Neural progenitor cell (in vitro differentiated cells): Measurements from ENCODE around the gene MPP4. TPM values are rescaled to one million over a fixed set of nuclear protein-coding genes. Genes with fewer than 3 reads are reported as not detected.

ENCODE experiments used
- DNase-seq: peaks from one replicate; pipeline ENCODE4 v3.0.0-alpha.2; 2016; ENCODE audit warnings: low spot score
- H2AFZ ChIP-seq: fragments of 200-600 bp; sonication (generic); replicated peaks from 2 replicates; pipeline ENCODE4 v1.6.1; 2016; ENCODE audit warnings: antibody characterized with exemption
- H3F3A ChIP-seq: fragments of 200-600 bp; sonication (generic); 2 replicates; pipeline ENCODE4 v1.6.1; 2016; ENCODE audit warnings: antibody characterized with exemption, low read depth
- H3K27ac ChIP-seq: fragments of 200-600 bp; sonication (generic); 2 replicates; pipeline ENCODE4 v1.5.1; 2016; ENCODE audit warnings: mild to moderate bottlenecking
- H3K27me3 ChIP-seq: fragments of 200-600 bp; sonication (generic); 2 replicates; pipeline ENCODE4 v1.6.1; 2016; ENCODE audit warnings: mild to moderate bottlenecking, moderate library complexity
- H3K36me3 ChIP-seq: fragments of 200-600 bp; sonication (generic); 2 replicates; pipeline ENCODE4 v1.5.1; 2016
- H3K4me1 ChIP-seq: fragments of 200-600 bp; sonication (generic); 2 replicates; pipeline ENCODE4 v1.6.1; 2016; ENCODE audit warnings: mixed run types
- H3K4me2 ChIP-seq: fragments of 200-600 bp; sonication (generic); 2 replicates; pipeline ENCODE4 v1.6.1; 2016
- H3K4me3 ChIP-seq: fragments of 200-600 bp; sonication (generic); 2 replicates; pipeline ENCODE4 v1.5.1; 2016
- H3K79me2 ChIP-seq: fragments of 200-600 bp; sonication (generic); 2 replicates; pipeline ENCODE4 v1.6.1; 2016; ENCODE audit warnings: low read depth
- H3K9ac ChIP-seq: fragments of 200-600 bp; sonication (generic); 2 replicates; pipeline ENCODE4 v1.6.1; 2016
- H3K9me3 ChIP-seq: fragments of 200-600 bp; sonication (generic); 2 replicates; pipeline ENCODE4 v1.5.1; 2016; ENCODE audit warnings: low read depth
- H4K20me1 ChIP-seq: fragments of 200-600 bp; sonication (generic); 2 replicates; pipeline ENCODE4 v1.6.1; 2016; ENCODE audit warnings: low read depth
- H3K27ac Mint-ChIP-seq: 3 replicates; pipeline ENCODE4 v1.8.0; 2021; ENCODE audit warnings: mixed read lengths
- H3K27me3 Mint-ChIP-seq: 2 replicates; pipeline ENCODE4 v1.8.0; 2022; ENCODE audit warnings: low read depth, mild to moderate bottlenecking, inconsistent platforms, moderate library complexity, mixed read lengths; ENCODE audit not compliant: insufficient read depth
- H3K36me3 Mint-ChIP-seq: 3 replicates; pipeline ENCODE4 v1.8.0; 2021; ENCODE audit warnings: mixed read lengths
- H3K4me1 Mint-ChIP-seq: 3 replicates; pipeline ENCODE4 v1.8.0; 2021; ENCODE audit warnings: mixed read lengths
- H3K4me3 Mint-ChIP-seq: 3 replicates; pipeline ENCODE4 v1.8.0; 2021; ENCODE audit warnings: mild to moderate bottlenecking, moderate library complexity, mixed read lengths
- H3K9me3 Mint-ChIP-seq: 3 replicates; pipeline ENCODE4 v1.8.0; 2020; ENCODE audit warnings: mixed read lengths
- CTCF ChIP-seq: fragments of 200-600 bp; sonication (generic); IDR thresholded peaks from 2 replicates; pipeline ENCODE4 v1.5.1; 2017; ENCODE audit warnings: antibody characterized with exemption, mild to moderate bottlenecking
- EZH2 ChIP-seq: fragments of 200-600 bp; sonication (generic); IDR thresholded peaks from 2 replicates; pipeline ENCODE4 v1.6.1; 2017; ENCODE audit warnings: antibody characterized with exemption, mild to moderate bottlenecking, moderate library complexity
- EZH2phosphoT487 ChIP-seq: fragments of 200-600 bp; sonication (generic); IDR thresholded peaks from 2 replicates; pipeline ENCODE4 v1.6.1; 2017; ENCODE audit warnings: antibody characterized with exemption
- total RNA-seq: library from RNA; depleted of rRNA; stranded (reverse); fragments of >200 nt; gene quantifications from 2 replicates; pipeline ENCODE4 v1.2.3, GENCODE V29; 2015; ENCODE audit warnings: low replicate concordance

Gene MPP4
- total RNA-seq, 1 donor from 2014 or later = not detected

- Histone ChIP-seq H3K36me3 (no peaks in the 10 kb centered on the region), H3K4me1 (peaks cover 6% of the 10 kb centered on the region), H3K27ac (no peak overlapping the region), H3K9me3 (no peaks in the 10 kb centered on the region), H2AFZ (no peak overlapping the region), H3K9ac (no peak overlapping the region), H4K20me1 (no peaks in the 10 kb centered on the region), H3K4me2 (no peak overlapping the region), H3K79me2 (no peaks in the 10 kb centered on the region), H3K4me3 (no peak overlapping the region), H3K27me3 (no peaks in the 10 kb centered on the region), H3F3A (no peaks in the 10 kb centered on the region)
- H3K27ac Mint-ChIP-seq = no peak overlapping the region
- H3K36me3 Mint-ChIP-seq = no peaks in the 10 kb centered on the region
- H3K9me3 Mint-ChIP-seq = no peaks in the 10 kb centered on the region
- no peak overlapping the region for H3K4me3 Mint-ChIP-seq
- peaks cover 4% of the 10 kb centered on the region for H3K27me3 Mint-ChIP-seq
- peaks cover 4% of the 10 kb centered on the region for H3K4me1 Mint-ChIP-seq
- no peak for DNase-seq
- no peak for TF ChIP-seq EZH2
- TF ChIP-seq CTCF = no peak
- no peak for TF ChIP-seq EZH2phosphoT487
Observed at GRCh38 chr2:201678401-201678800, 20.0 kb downstream of the MPP4 start.

GRCh38 chr2:201675454-201675853, 23.0 kb downstream of the MPP4 start:
- no peaks in the 10 kb centered on the region for H3K9me3 ChIP-seq
- no peaks in the 10 kb centered on the region for H3K36me3 ChIP-seq
- Mint-ChIP-seq H3K27ac (no peak overlapping the region), H3K27me3 (peaks cover 4% of the 10 kb centered on the region), H3K36me3 (no peaks in the 10 kb centered on the region), H3K4me1 (peaks cover under 1% of the 10 kb centered on the region), H3K9me3 (no peaks in the 10 kb centered on the region), H3K4me3 (no peak overlapping the region)
- H3K27ac ChIP-seq = no peak overlapping the region
- peaks cover 6% of the 10 kb centered on the region for H3K4me1 ChIP-seq
- DNase-seq = no peak
- no peak overlapping the region for H3K4me3 ChIP-seq
- no peaks in the 10 kb centered on the region for H3K27me3 ChIP-seq
- H3K4me2 ChIP-seq = no peak overlapping the region
- H4K20me1 ChIP-seq = no peaks in the 10 kb centered on the region
- no peak overlapping the region for H2AFZ ChIP-seq
- H3F3A ChIP-seq = no peaks in the 10 kb centered on the region
- H3K9ac ChIP-seq = no peak overlapping the region
- H3K79me2 ChIP-seq = no peaks in the 10 kb centered on the region
- TF ChIP-seq CTCF = no peak
- no peak for TF ChIP-seq EZH2phosphoT487
- no peak for TF ChIP-seq EZH2

- Histone ChIP-seq H3K27ac (no peak overlapping the region), H3K9me3 (no peaks in the 10 kb centered on the region), H3K4me2 (no peak overlapping the region), H3K36me3 (no peaks in the 10 kb centered on the region), H4K20me1 (no peaks in the 10 kb centered on the region), H3K79me2 (no peaks in the 10 kb centered on the region), H3K27me3 (no peaks in the 10 kb centered on the region), H3F3A (no peaks in the 10 kb centered on the region), H3K9ac (no peak overlapping the region), H3K4me1 (peaks cover 6% of the 10 kb centered on the region), H3K4me3 (no peak overlapping the region), H2AFZ (no peak overlapping the region)
- TF ChIP-seq CTCF (no peak), EZH2phosphoT487 (no peak), EZH2 (no peak)
- H3K27ac Mint-ChIP-seq = no peak overlapping the region
- H3K4me1 Mint-ChIP-seq = no peaks in the 10 kb centered on the region
- H3K4me3 Mint-ChIP-seq = no peak overlapping the region
- H3K9me3 Mint-ChIP-seq = no peaks in the 10 kb centered on the region
- H3K27me3 Mint-ChIP-seq = peaks cover 4% of the 10 kb centered on the region
- H3K36me3 Mint-ChIP-seq = no peaks in the 10 kb centered on the region
- DNase-seq = no peak
Observed at GRCh38 chr2:201674794-201675193, 23.6 kb downstream of the MPP4 start.
